Measurements from ENCODE around the gene RFESD.

GRCh38 chr5:95633671-95634070 lies 12.9 kb upstream of the RFESD start:
- TF ChIP-seq POLR2A (IDR thresholded peaks at IDR 0.05; ENCODE audit: low read depth, low read length): no peak
- TF ChIP-seq POLR2AphosphoS5 (IDR thresholded peaks at IDR 0.05; ENCODE audit: low read depth, low read length): no peak
- no peak for TF ChIP-seq TAF1 (IDR thresholded peaks at IDR 0.05; ENCODE audit: borderline replicate concordance, low read depth, low read length)
